HG03139 (cell line): ENCODE measurements around the gene PLEKHG2.

Experiments used
- ATAC-seq: cut with Tn5 transposase; IDR thresholded peaks from one replicate; pipeline ENCODE4 v1.9.1; 2021; ENCODE audit not compliant: unreplicated experiment

The PLEKHG2 gene

GRCh38 chr19:39385629-39386411 is 26.6 kb upstream of the PLEKHG2 start:
- ATAC-seq: no peak

GRCh38 chr19:39386557-39386956 is 25.9 kb upstream of the PLEKHG2 start:
- ATAC-seq: no peak

- ATAC-seq: no peak
These were observed 23.8 kb upstream of the PLEKHG2 start for GRCh38 chr19:39388657-39389056.

DNA sequence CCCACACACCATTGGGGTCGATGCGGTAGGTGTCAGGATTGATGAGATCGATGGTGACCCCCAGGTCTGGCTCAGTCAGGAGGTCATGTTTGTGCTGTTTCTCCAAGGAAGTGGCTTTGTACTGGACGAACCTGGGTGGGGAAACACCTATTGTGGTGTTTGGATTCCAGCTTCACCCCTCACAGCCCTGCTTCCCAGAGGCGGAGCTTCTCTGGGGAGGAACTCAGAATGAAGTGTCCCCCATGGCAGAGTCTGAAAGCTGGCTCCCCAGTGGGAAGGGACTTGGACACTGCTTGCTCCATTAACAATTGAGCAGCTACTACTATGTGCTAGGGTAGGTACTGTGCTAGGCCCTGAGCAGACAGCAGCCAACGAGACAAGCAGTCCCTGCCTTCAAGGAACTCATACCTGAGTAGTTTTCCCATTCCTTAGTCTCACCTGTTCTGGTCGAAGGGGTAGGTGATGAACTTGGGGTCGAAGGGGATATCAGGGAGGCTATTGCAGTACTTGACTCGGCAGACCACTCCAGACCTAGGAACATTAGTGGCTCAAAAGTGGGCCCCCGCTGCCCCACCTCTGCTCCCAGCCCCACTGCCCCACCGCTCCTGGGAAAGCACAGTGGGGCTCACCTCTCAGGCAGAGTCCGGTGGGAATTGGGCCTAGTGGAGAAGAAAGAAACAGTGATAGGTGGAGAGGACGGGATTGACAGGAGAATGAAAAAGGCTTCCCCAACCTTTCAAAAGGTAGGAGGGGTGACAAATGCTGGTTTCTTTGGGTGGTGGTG is 22.6 kb upstream of the PLEKHG2 start:
- ATAC-seq: no peak

GRCh38 chr19:39390451-39390750 is 22.1 kb upstream of the PLEKHG2 start:
- no peak for ATAC-seq

- ATAC-seq: peak; percentile 81
These were observed 21.6 kb upstream of the PLEKHG2 start, which contains the start of the genes MED29 and PAF1 for GRCh38 chr19:39390751-39391437. TSS of gene MED29 (plus strand) at chr19:39391378. CDS start at chr19:39391423, 45 bp downstream. TSS of gene PAF1 (minus strand) at chr19:39391106. CDS start at chr19:39390864, 242 bp downstream.

DNA sequence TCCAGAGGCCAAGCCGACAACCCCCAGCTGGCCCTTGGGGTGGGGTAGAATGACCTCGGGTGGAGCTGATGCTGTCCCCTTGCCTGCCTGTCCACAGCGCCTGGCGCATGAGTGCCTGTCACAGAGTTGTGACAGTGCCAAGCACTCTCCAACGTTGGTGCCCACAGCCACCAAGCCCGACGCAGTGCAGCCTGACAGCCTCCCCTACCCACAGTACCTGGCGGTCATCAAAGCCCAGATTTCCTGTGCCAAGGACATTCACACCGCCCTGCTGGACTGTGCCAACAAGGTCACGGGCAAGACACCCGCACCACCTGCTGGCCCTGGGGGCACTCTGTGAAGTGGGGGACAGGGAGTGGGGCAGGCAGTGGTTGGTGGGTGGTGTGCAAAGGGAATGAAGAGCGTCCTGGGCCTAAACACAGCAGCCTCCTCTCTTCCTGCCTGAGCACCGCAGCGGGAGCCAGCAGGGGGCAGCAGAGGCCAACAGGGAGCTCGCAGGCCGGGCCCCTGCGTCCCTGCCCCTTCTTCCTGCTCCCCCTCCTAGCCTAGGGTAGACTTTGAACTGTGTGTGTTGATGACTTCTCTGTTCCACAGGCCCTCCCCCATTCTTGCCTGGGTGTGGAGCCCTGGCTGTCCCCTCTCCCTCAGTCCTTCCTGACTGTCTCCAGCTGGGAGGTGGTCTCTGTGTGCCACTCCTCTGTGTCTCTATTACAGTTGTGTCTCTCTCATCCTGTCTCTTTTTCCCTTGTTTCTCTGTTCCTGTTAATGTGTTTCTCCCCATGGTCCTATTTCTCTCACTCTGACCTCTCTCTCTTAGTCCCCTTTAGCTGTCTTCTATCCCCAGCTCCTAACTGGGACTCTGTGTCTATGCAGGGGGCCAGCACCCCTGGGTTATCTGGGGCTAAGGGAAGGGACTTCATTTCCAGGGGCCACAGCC is 14.8 kb upstream of the PLEKHG2 start:
- peak; percentile 34 for ATAC-seq

- no peak for ATAC-seq
These were observed 14.1 kb upstream of the PLEKHG2 start for GRCh38 chr19:39398297-39398864.

DNA sequence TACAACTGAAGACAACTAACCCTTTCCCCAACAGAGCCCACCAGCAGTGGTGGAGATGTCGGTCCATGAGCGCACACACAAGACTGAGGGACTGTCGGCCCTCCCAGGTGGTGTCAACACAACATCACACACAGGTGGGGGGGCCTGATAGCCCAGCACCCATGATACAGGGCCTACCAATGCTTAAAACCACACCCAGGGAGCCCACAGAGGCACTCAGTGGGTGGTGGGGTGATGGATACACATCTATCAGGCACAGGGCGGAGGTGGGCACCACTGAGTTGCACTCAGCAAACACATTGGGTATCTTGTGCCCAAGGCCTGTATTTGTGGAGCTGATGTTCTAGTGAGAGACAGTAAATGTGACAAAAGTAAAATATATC is 12.8 kb upstream of the PLEKHG2 start:
- no peak for ATAC-seq

DNA sequence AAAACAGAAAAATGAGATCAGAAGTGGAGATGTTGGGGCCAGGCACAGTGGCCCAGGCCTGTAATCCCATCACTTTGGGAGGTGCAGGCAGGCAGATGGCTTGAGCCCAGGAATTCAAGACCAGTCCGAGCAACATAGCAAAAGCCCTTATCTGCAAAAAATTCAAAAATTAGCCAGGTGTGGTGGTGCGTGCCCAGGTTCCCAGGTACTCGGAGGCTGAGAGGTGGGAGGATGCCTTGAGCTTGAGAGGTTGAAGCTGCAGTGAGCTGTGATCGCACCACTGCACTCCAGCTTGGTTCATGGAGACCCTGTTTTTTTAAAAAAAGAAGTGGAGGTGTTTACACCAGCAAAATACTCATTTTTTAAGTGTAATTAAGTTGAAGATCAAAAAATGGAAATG is 12.4 kb upstream of the PLEKHG2 start:
- no peak for ATAC-seq

DNA sequence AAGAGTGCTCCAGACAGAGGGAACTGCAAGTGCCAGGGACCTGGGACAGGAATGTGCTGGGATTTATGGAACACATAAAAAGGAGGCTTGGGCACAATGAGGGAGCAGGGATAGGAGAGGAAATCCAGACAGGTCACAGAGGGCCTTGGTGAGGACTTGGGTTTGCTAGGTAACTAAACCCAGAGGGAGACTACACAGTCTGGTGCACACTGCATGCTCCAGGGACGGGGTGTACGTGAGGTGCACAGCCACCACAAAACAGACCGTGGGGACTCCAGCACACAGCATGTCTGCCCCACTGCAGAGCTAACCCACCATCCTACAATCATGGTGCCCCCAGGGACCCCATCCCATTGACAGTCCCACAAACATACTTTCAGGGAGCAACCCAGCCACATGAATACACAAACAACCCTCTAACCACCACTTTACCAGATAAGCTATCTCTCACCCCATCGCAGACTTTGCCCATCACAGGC is 11.4 kb upstream of the PLEKHG2 start:
- ATAC-seq: no peak

DNA sequence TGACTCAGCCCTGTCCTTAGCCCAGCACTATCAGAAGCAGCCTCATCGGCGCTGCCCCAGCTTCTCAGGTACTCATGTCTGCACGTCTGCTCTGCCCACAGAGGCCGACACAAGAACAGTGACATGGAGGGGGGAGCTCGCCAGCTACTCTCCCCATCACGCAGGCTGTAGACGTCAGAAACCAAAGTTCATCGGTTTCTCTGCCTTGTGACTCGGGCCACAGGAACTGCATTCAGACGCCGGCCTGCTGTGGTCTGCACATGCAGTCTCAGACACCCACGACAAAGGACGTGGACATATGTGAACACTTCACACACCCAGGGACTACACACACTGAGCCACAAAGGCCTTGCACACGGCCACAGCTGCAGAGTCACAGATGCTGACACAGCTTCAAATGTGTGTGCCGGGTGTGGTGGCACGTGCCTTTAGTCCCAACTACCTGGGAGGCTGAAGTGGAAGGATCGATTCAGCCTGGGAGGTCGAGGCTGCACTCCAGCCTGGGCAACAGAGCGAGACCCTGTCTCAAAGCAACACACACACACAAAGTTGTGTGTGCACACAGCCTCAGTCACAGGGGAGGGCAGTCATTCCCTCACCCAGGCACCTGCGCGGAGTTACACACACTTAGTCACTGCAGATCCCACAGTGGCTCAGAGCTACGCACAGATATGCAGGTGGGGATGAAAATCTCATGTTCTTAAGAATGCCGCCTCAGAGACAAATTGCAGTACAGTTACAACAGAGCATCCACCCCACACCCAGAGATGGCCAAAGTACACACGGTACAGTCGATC is 10.7 kb upstream of the PLEKHG2 start:
- no peak for ATAC-seq

DNA sequence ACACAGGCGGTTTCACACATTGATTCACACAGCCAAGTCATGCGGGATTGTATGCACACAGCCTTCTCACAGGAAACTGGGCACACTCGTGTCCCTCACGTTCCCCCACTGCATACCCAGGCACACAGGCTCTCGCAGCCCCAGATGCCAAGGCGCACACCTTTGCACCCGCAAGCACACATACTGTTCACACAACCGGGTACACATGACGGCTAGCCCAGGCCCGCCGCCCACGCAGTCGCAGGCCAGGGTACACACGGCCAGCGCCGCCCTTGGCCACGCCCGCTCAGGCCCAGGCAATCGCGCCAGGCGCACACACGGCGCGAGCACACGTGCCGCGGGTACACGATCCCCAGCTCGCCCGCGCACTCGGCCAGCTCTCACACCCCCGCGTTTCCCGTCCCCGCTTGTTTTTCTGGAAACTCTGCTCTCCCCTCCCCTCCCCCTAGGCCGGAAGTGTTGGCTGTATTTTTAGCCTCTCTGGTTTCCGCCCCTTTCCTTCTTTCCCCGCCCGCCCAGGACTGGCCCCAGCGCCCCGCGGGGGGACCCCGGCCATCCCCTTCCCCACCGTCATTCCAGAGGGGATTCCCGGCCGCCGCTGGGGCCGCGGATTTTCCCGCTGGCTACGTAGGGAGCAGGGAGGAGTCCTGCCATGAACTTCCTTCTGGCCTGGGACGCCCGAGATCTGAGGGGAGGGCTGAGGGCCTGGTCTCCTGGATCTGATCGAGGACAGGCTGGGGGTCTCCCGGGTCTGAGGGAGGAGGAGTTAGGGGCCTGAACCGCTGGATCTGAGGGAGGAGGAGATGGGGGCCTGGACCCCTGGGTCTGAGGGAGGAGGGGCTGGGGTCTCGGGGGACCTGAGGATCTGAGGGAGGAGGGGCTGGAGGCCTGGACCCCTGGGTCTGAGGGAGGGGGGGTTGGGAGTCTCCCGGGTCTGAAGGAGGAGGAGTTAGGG is 9.8 kb upstream of the PLEKHG2 start:
- ATAC-seq: no peak

- no peak for ATAC-seq
These were observed 8.8 kb upstream of the PLEKHG2 start for GRCh38 chr19:39403331-39404312.

DNA sequence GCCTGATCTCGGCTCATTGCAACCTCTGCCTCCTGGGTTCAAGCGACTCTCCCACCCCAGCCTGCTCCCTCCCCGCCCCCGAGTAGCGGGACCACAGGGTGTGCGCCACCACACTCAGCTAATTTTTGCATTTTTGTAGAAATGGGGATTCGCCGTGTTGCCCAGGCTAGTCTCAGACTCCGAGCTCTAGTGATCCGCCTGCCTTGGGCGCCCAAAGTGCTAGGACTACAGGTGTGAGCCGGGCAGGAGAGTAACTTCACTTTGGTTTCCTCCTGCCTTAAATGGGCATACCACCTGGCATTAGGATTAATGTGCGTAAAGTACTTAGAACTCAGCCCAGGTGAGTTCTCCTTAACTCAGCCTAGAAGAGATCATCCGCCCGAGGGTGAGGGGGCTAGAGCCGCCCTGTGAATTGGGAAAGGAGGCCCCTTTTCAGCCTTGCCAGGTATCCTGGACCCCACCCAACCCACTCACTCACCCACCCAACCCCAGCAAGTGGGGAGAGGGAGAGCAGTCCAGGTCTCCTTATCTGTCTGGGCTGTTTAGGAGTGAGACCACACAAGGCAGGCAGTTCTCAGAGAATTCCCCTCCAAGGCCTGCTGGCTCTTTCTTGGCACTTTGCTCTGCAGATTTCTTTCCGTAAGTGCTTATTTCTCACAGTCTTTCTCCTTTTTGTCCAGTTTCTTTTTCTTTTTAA is 7.1 kb upstream of the PLEKHG2 start:
- no peak for ATAC-seq

- ATAC-seq: no peak
These were observed 6.4 kb upstream of the PLEKHG2 start for GRCh38 chr19:39405958-39406655.
